Measurements from ENCODE around the gene PRKCH.
A peak's percentile ranks its signal among the peaks of the same experiment; 100 is the strongest.
"Not testable (repeated sequence)": the region's sequence is repeated elsewhere in the genome, so short reads cannot be mapped to it uniquely, and the experiment has no call there.

PRKCH gene

DNA sequence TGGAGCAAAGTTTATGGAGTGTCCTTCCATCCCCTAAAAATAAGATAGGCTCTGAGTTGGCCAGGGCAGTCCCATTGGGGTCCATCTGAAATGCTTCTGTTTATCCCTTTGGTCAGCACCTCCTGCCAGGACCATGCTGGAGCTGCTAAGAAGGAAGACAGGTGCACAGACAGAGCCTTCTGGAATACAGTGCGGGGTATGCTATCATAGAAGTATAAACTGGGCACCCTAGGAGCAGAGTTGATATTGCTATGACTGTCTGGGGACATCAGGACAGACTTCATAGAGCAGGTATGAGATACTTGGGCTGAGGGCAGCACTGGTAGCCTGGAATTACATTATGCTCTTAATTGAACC is 203.5 kb downstream of the PRKCH start:
- DNase-seq (ENCODE audit: low read depth in 2 of 2, low spot score in 1 of 2), result no peak

GRCh38 chr14:61525293-61526011 is 204.1 kb downstream of the PRKCH start:
- peak in 1 of 2 donors; percentile 41 for DNase-seq (ENCODE audit: low read depth in 2 of 2, low spot score in 1 of 2)

GRCh38 chr14:61526405-61527312 is 205.3 kb downstream of the PRKCH start:
- DNase-seq (ENCODE audit: low read depth in 2 of 2, low spot score in 1 of 2), result no peak

DNA sequence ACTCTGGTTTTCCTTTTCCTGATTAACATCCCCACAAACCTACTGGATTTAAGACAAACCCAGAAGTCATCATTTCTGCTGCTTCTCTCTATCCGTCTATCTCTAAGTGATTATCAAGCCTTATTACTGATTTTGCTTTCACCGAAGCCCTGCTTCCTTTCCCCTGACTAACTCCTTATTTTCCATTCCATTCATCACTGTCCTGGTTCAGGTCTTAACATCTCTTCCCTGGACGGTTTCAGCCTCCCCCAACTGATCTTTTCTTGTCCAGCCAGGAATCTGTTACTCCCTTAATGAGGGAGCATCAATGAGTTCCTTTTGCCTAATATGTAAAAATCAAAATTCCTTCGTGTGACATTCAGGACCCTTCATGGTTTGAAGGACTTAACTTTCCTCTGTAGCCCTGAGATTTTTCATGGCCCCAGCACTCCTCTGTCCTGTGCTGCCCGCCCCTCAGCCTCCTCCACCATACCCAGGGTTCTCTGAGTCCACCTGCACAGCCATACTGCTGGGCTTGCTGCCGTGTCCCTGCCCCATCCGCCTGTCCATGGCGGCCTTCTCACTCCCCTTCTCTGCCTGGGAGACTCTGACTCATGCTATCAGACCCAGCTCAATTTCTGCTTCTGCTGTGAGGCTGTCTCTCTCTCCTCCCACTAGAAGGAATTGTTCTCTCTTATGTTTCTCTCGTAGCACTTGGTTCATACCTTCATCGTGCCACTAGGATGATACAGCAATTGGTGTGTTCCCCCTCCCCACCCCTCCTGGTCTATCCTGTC is 206.1 kb downstream of the PRKCH start:
- DNase-seq (ENCODE audit: low read depth in 2 of 2, low spot score in 1 of 2), result no peak

- no peak for DNase-seq (ENCODE audit: low read depth in 2 of 2, low spot score in 1 of 2)
Observed at GRCh38 chr14:61528591-61529021, 207.2 kb downstream of the PRKCH start.

DNA sequence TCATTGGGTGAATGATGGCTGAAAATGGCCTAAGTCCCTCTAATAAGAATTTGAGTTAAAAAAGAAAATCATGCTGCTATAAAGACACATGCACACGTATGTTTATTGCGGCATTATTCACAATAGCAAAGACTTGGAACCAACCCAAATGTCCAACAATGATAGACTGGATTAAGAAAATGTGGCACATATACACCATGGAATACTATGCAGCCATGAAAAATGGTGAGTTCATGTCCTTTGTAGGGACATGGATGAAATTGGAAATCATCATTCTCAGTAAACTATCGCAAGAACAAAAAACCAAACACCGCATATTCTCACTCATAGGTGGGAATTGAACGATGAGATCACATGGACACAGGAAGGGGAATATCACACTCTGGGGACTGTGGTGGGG is 208.0 kb downstream of the PRKCH start:
- not testable (repeated sequence) for DNase-seq (ENCODE audit: low read depth in 2 of 2, low spot score in 1 of 2)

DNA sequence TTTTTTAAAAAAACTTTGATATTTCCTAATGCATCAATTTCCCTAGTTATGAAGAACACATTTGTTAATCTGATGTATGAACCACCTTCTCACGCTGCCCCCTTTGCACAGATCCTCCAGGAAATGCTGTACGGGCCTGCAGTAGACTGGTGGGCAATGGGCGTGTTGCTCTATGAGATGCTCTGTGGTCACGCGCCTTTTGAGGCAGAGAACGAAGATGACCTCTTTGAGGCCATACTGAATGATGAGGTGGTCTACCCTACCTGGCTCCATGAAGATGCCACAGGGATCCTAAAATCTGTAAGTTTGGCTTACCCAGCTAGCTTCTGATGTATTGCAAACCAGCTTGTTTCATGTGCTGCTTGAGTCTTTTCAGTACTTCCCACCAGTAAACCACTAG is 208.9 kb downstream of the PRKCH start:
- no peak for DNase-seq (ENCODE audit: low read depth in 2 of 2, low spot score in 1 of 2)

GRCh38 chr14:61530896-61531295 is 209.5 kb downstream of the PRKCH start:
- DNase-seq (ENCODE audit: low read depth in 2 of 2, low spot score in 1 of 2), result no peak

DNA sequence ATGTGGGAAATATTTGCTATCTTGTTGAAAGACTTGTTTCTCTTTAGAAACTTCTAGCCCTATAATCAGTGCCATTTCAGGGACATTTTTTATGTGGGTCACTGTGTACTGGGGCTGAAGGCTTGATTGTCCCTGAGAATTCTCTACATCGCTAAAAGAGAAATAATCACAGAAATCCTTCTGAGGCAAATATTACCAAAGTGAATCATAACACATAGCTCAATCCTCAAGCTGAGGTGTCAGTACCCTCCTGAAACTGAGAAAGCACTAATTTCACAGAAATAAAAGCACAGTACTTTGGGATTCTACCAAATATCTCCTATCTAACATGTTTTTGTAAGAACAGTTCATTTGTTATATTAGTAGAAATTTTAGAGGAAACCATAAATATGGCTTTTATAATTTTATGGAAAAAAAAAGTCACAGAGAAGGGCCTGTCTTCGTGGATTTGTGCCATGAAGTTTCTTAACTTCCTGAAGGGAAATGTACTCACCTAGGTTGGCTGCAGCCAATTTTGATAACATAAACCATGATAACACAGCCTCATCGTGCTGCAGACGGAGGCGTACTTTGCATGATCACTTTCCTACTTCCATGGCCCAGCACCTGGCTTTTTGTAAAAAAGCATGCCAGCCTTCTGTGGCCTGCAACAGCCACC is 210.2 kb downstream of the PRKCH start:
- no peak for DNase-seq (ENCODE audit: low read depth in 2 of 2, low spot score in 1 of 2)

GRCh38 chr14:61532123-61532505 is 210.7 kb downstream of the PRKCH start:
- DNase-seq (ENCODE audit: low read depth in 2 of 2, low spot score in 1 of 2), result no peak

- no peak for DNase-seq (ENCODE audit: low read depth in 2 of 2, low spot score in 1 of 2)
Observed at GRCh38 chr14:61532763-61533162, 211.4 kb downstream of the PRKCH start.

GRCh38 chr14:61533513-61534255 is 212.3 kb downstream of the PRKCH start:
- no peak for DNase-seq (ENCODE audit: low read depth in 2 of 2, low spot score in 1 of 2)

GRCh38 chr14:61535032-61535431 is 213.7 kb downstream of the PRKCH start:
- no peak for DNase-seq (ENCODE audit: low read depth in 2 of 2, low spot score in 1 of 2)

GRCh38 chr14:61535458-61535857 is 214.1 kb downstream of the PRKCH start:
- DNase-seq (ENCODE audit: low read depth in 2 of 2, low spot score in 1 of 2), result no peak

DNA sequence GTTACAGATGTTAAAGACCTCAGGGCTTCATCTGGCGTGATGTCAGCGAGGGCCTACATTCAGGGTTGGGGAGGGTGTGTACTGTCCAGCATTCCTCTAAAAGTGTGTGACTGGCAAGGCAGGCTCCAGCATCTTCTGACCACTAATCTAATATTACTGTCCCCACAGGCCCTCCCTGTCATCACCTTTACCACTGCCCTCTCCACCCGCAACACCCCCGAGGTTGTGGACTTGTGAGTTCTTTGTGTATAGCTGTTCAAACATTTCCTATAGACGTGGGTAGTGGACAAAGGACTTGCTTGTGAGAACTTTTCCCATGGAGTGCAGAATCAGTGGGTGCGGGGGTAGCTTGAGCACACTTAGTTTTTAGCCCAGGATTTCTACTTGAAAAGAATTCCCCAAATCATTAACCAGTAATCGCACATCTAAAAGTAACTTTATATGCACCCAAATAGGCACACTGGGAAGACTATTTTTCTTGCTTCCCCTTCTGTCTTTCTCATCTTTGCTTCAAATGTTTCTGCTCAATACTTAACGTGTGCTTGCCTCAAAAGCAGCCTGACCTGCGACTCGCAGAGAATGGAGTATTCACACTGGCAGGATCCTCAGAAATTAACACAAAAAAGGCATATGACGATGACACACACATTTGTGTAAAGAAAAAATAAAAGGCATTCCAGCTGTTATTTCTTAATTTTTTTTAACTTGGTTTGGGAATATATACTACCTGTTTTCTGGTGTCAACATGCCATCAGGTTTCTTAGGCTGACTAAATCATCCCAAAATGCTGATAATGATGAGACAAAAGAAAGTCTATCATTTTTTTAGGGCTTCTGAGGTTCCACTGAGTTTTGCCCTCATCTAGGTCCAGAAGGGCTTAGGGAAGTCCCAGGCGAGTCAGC is 215.5 kb downstream of the PRKCH start:
- DNase-seq (ENCODE audit: low read depth in 2 of 2, low spot score in 1 of 2), result no peak

GRCh38 chr14:61537563-61538463 is 216.4 kb downstream of the PRKCH start:
- no peak for DNase-seq (ENCODE audit: low read depth in 2 of 2, low spot score in 1 of 2)

GRCh38 chr14:61538464-61539022 is 217.2 kb downstream of the PRKCH start:
- no peak for DNase-seq (ENCODE audit: low read depth in 2 of 2, low spot score in 1 of 2)

DNA sequence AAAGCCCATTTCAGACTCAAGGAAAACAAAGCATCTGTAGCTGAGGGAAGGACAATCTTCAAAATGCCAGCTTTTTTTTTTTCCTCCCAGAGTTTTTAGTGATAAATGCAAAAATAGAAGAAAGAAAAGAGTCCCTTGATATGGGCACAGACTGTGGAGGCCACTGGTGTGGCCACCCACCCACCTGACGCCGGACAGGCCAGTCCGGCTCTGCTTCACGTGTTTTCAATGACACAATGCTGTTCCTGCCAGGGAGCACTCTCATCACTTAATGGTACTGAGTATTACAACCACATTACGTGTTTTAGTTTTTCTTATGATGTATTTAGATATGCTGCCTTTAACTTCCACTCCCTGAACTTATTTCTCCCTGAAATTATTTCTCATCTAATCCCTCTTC is 218.3 kb downstream of the PRKCH start:
- DNase-seq (ENCODE audit: low read depth in 2 of 2, low spot score in 1 of 2), result no peak
